CD14-positive monocyte (primary cell): ENCODE results near the gene HOXD12. TPM values are rescaled to one million over a fixed set of nuclear protein-coding genes. Genes with fewer than 3 reads are reported as not detected.

Experiments
- DNase-seq, 3 donors: peaks; one replicate each; pipeline ENCODE4 v3.0.0-alpha.2; 2011 to 2022
- H2AFZ ChIP-seq: 2 replicates; pipeline ENCODE4 v1.6.0; 2012; ENCODE audit warnings: mild to moderate bottlenecking, low read depth, low read length, inconsistent platforms; ENCODE audit not compliant: insufficient read depth, poor library complexity, severe bottlenecking
- H3K27ac ChIP-seq, 2 donors: 1 replicate in 1 of 2; 2 replicates in 1 of 2; pipeline ENCODE4 v1.5.1; 2012 to 2013; ENCODE audit warnings: low read length in 2 of 2, control low read depth in 1 of 2, inconsistent platforms in 1 of 2, low read depth in 1 of 2, mild to moderate bottlenecking in 1 of 2
- H3K27me3 ChIP-seq, 2 donors: one replicate each; pipeline versions ENCODE4 v1.6.0 to v1.6.1; 2011 to 2013; ENCODE audit warnings: low read length in 2 of 2; ENCODE audit not compliant: control insufficient read depth in 2 of 2, insufficient read depth in 2 of 2
- H3K36me3 ChIP-seq, 2 donors: replicated peaks in 1 of 2; 1 replicate in 1 of 2; 2 replicates in 1 of 2; pipeline versions ENCODE4 v1.5.1 to v1.6.1; 2012 to 2013; ENCODE audit warnings: low read length in 2 of 2, control low read depth in 1 of 2, inconsistent platforms in 1 of 2, mild to moderate bottlenecking in 1 of 2; ENCODE audit not compliant: insufficient read depth in 2 of 2, control insufficient read depth in 1 of 2
- H3K4me1 ChIP-seq, 2 donors: 1 replicate in 1 of 2; 2 replicates in 1 of 2; pipeline versions ENCODE4 v1.5.1 to v1.6.1; 2012 to 2013; ENCODE audit warnings: low read length in 2 of 2, control low read depth in 1 of 2, inconsistent platforms in 1 of 2, mild to moderate bottlenecking in 1 of 2, moderate library complexity in 1 of 2; ENCODE audit not compliant: insufficient read depth in 2 of 2, control insufficient read depth in 1 of 2
- H3K4me2 ChIP-seq: replicated peaks from 2 replicates; pipeline ENCODE3; 2012; ENCODE audit warnings: low read length, moderate library complexity, mild to moderate bottlenecking; ENCODE audit not compliant: poor library complexity, severe bottlenecking; ENCODE audit errors: extremely low read depth
- H3K4me3 ChIP-seq, 3 experiments: fragments of 200-600 bp in 1 of 3; sonication (generic) in 1 of 3; replicated peaks in 1 of 3; 1 replicate in 2 of 3; 2 replicates in 1 of 3; pipeline ENCODE4 v1.5.1; 2011 to 2013; ENCODE audit warnings: low read length in 3 of 3, mild to moderate bottlenecking in 3 of 3, control low read depth in 2 of 3, low read depth in 2 of 3, inconsistent platforms in 1 of 3, moderate library complexity in 1 of 3
- H3K79me2 ChIP-seq: 2 replicates; pipeline ENCODE4 v1.6.0; 2012; ENCODE audit warnings: mild to moderate bottlenecking, control low read depth, inconsistent platforms, low read length, moderate library complexity; ENCODE audit not compliant: insufficient read depth
- H3K9ac ChIP-seq: 2 replicates; pipeline ENCODE4 v1.6.0; 2017; ENCODE audit warnings: low read length, mild to moderate bottlenecking; ENCODE audit not compliant: insufficient read depth, poor library complexity, severe bottlenecking
- H3K9me3 ChIP-seq, 2 donors: replicated peaks in 1 of 2; 1 replicate in 1 of 2; 2 replicates in 1 of 2; pipeline versions ENCODE4 v1.5.1 to v1.6.1; 2012 to 2013; ENCODE audit warnings: low read length in 2 of 2, control low read depth in 1 of 2; ENCODE audit not compliant: control insufficient read depth in 1 of 2, insufficient read depth in 1 of 2
- H4K20me1 ChIP-seq: 2 replicates; pipeline ENCODE4 v1.6.0; 2012; ENCODE audit warnings: mild to moderate bottlenecking, low read length, control low read depth, moderate library complexity; ENCODE audit not compliant: insufficient read depth
- H3K27ac Mint-ChIP-seq, 7 donors: one replicate each; pipeline ENCODE4 v1.8.0; 2020; ENCODE audit warnings: mild to moderate bottlenecking in 7 of 7, mixed read lengths in 7 of 7, moderate library complexity in 6 of 7, inconsistent platforms in 2 of 7
- H3K27me3 Mint-ChIP-seq, 3 donors: one replicate each; pipeline ENCODE4 v1.8.0; 2021 to 2022; ENCODE audit warnings: low read depth in 3 of 3, mild to moderate bottlenecking in 3 of 3, mixed read lengths in 3 of 3, moderate library complexity in 3 of 3, inconsistent platforms in 1 of 3
- H3K36me3 Mint-ChIP-seq, 2 donors: one replicate each; pipeline ENCODE4 v1.8.0; 2020; ENCODE audit warnings: mixed read lengths in 2 of 2, inconsistent platforms in 1 of 2, mild to moderate bottlenecking in 1 of 2
- H3K4me1 Mint-ChIP-seq: one replicate; pipeline ENCODE4 v1.8.0; 2020; ENCODE audit warnings: mild to moderate bottlenecking, mixed read lengths
- H3K4me3 Mint-ChIP-seq, 2 donors: one replicate each; pipeline ENCODE4 v1.8.0; 2020; ENCODE audit warnings: mild to moderate bottlenecking in 2 of 2, mixed read lengths in 2 of 2, moderate library complexity in 1 of 2
- H3K9me3 Mint-ChIP-seq, 7 donors: one replicate each; pipeline ENCODE4 v1.8.0; 2020 to 2022; ENCODE audit warnings: mixed read lengths in 7 of 7, mild to moderate bottlenecking in 6 of 7, moderate library complexity in 6 of 7, inconsistent platforms in 2 of 7
- WGBS: methylation state at CpG from one replicate; pipeline ENCODE4 v1.1.5; 2013; ENCODE audit warnings: missing lambda C conversion rate; ENCODE audit not compliant: insufficient coverage; 5-methylcytosine and 5-hydroxymethylcytosine counted together
- intact Hi-C, 2 donors: fragments of 100-400 bp; cut with micrococcal nuclease; formaldehyde crosslinking; loops; one replicate each; pipeline versions ENCODE4 v1.15.0 to v1.15.1; 2023
- polyA plus RNA-seq, 3 donors: library from polyadenylated mRNA; depleted of rRNA in 1 of 3; unstranded in 2 of 3; stranded (reverse) in 1 of 3; fragments of 300-500 nt in 2 of 3; fragments of >200 nt in 1 of 3; fragmentation: Illumina TruSeq in 2 of 3; gene quantifications; 1 replicate in 2 of 3; 2 replicates in 1 of 3; pipeline ENCODE4 v1.2.3, GENCODE V29; 2012 to 2021
- TF ChIP-seq, protein P1 (sequence below): fragments of 200-600 bp; IDR thresholded peaks from one replicate; pipeline ENCODE4 v1.8.0; 2022; ENCODE audit warnings: antibody characterized with exemption, mild to moderate bottlenecking

The HOXD12 gene
- polyA plus RNA-seq, 3 donors, result not detected

DNA sequence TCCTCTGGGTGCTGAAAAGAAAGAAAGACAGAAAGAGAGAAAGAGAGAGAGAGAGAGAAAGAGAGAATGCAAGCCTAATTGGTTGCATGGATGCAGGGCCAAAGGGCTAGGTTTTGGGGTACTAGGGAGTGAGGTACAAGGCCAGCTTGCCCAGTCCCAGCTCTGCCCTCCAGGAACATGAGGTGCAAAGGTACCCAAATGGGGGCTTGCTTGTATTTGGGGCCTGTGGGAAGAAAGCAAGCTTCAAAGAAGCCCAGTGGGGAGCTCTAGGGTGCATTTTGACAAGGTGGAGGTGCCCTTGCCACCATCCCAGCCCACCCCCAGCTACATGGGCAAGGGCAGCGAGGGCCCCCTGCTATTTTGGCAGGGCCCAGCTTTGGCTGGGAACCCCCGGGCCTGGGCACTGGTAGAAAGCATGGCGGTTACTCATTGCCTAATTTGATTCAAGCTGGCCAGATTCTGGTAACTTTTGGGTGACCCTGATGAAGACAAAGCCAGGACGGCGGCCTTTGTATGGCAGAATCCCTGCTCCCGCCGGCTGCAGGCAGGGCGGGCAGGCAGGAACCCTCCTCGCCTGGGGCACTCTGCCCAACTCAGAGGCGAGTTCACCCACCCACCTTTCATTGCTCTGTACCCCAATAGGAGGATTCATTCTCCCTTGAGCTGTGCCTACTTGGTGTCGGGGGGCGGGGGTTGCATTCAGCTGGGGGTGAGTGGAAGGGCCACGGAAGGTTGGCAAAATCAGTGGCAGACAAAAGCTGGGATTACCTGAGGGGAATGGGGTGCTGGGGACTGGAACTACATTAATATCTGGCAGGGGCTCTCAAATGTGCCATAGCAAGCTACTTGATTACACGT, 51.2 kb downstream of the HOXD12 start:
- Histone ChIP-seq H3K79me2 (no peaks in the 10 kb centered on the region), H3K27ac (no peak overlapping the region), H3K4me3 (no peak overlapping the region), H3K9me3 (peaks cover 0 to 65% of the 10 kb centered on the region in 2 donors), H3K36me3 (no peaks in the 10 kb centered on the region), H2AFZ (no peak overlapping the region), H3K4me2 (no peak overlapping the region), H3K4me1 (no peaks in the 10 kb centered on the region), H3K27me3 (peaks cover 93 to 99% of the 10 kb centered on the region in 2 donors), H4K20me1 (no peaks in the 10 kb centered on the region), H3K9ac (no peak overlapping the region)
- Mint-ChIP-seq H3K36me3 (peaks cover 2 to 3% of the 10 kb centered on the region in 2 donors), H3K4me1 (peaks cover 2% of the 10 kb centered on the region), H3K27ac (peak overlapping the region in 1 of 7 donors; percentile 32), H3K4me3 (peak overlapping the region in 1 of 2 donors; percentile 75), H3K27me3 (peaks cover 96 to 100% (median 97%) of the 10 kb centered on the region in 3 donors), H3K9me3 (peaks cover 0 to 32% (median 14%) of the 10 kb centered on the region in 7 donors)
- DNase-seq, result no peak
- 48% methylated on average over 11 of the region's 14 CpGs for WGBS
- intact Hi-C loops, result no loop called here
- TF ChIP-seq, protein P1, sequence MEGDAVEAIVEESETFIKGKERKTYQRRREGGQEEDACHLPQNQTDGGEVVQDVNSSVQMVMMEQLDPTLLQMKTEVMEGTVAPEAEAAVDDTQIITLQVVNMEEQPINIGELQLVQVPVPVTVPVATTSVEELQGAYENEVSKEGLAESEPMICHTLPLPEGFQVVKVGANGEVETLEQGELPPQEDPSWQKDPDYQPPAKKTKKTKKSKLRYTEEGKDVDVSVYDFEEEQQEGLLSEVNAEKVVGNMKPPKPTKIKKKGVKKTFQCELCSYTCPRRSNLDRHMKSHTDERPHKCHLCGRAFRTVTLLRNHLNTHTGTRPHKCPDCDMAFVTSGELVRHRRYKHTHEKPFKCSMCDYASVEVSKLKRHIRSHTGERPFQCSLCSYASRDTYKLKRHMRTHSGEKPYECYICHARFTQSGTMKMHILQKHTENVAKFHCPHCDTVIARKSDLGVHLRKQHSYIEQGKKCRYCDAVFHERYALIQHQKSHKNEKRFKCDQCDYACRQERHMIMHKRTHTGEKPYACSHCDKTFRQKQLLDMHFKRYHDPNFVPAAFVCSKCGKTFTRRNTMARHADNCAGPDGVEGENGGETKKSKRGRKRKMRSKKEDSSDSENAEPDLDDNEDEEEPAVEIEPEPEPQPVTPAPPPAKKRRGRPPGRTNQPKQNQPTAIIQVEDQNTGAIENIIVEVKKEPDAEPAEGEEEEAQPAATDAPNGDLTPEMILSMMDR, result no peak

DNA sequence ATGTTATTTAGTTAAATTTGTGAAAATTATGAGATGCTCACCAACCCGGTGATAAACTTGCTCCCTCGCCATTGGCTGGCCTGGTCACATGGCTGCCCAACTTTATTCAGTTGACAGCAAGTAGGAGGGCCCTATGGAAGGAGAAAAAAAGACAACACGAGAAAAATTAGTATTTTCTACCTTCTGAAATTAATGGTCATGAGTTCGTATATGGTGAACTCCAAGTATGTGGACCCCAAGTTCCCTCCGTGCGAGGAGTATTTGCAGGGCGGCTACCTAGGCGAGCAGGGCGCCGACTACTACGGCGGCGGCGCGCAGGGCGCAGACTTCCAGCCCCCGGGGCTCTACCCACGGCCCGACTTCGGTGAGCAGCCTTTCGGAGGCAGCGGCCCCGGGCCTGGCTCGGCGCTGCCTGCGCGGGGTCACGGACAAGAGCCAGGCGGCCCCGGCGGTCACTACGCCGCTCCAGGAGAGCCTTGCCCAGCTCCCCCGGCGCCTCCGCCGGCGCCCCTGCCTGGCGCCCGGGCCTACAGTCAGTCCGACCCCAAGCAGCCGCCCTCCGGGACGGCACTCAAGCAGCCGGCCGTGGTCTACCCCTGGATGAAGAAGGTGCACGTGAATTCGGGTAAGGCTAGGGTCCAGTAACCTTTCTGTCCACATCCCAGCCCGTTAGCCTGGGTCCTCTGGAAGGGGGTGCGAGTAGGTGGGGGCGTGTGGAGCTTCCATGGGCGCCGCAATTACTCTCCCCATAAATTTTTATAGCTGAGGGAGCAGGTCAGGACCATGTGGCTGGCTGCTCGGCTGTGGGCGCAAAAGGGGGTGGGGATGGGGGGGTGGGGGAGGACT, 52.1 kb downstream of the HOXD12 start, which contains the start of gene HOXD4:
Gene HOXD4, plus strand, starts transcription at position 109 of the 846 bp plus-strand sequence. Its CDS starts 84 bp downstream, at position 193.
- TF ChIP-seq, protein P1, result no peak
- Histone ChIP-seq H3K79me2 (no peaks in the 10 kb centered on the region), H3K4me1 (no peaks in the 10 kb centered on the region), H3K27me3 (peaks cover 92 to 99% of the 10 kb centered on the region in 2 donors), H3K4me3 (no peak within 1 kb of the TSS), H2AFZ (no peak within 1 kb of the TSS), H4K20me1 (no peaks in the 10 kb centered on the region), H3K9ac (no peak within 1 kb of the TSS), H3K4me2 (no peak within 1 kb of the TSS), H3K9me3 (peaks cover 0 to 63% of the 10 kb centered on the region in 2 donors), H3K36me3 (no peaks in the 10 kb centered on the region), H3K27ac (no peak within 1 kb of the TSS)
- Mint-ChIP-seq H3K36me3 (peaks cover 3% of the 10 kb centered on the region in 2 donors), H3K4me1 (peaks cover 2% of the 10 kb centered on the region), H3K27ac (peak within 1 kb of the TSS in 1 of 7 donors; percentile 32), H3K27me3 (peaks cover 95 to 100% (median 96%) of the 10 kb centered on the region in 3 donors), H3K4me3 (peak within 1 kb of the TSS in 1 of 2 donors; percentile 77), H3K9me3 (peaks cover 0 to 32% (median 16%) of the 10 kb centered on the region in 7 donors)
- DNase-seq, result no peak
- WGBS, result 2% methylated on average over 44 of the region's 55 CpGs
- intact Hi-C loops, result no loop called here
